Stimulated activated naive CD4-positive, alpha-beta T cell treated with Interleukin-2 at 50 U/mL for 16 hours (primary cell): Measurements from ENCODE around the gene BLMH.
"Not testable (repeated sequence)": the region's sequence is repeated elsewhere in the genome, so short reads cannot be mapped to it uniquely, and the experiment has no call there.

ENCODE experiments used
- DNase-seq: peaks from one replicate; lab custom pipeline; 2025; lab: John Stamatoyannopoulos, UW

Gene BLMH

GRCh38 chr17:30248786-30249185 lies 43.0 kb downstream of the BLMH start:
- DNase-seq = no peak

DNA sequence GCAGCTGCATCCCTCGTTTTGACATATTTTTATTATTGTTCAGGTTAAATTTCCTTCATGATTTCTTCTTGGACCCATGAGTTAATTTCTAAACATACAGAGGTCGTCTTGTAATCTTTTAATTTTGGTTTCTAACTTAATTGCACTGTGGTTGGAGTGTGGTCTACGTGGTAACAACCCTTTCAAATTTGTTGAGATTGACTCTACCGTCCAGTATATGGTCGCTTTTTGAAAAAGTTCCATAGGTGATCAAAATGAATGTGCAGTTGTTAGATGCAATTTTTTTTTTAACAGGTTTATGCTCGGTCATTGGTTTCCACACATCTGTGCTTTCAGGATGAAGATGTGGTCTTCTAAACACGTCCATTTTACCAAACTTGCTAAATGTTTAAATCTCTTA lies 45.3 kb downstream of the BLMH start:
- DNase-seq = no peak

DNA sequence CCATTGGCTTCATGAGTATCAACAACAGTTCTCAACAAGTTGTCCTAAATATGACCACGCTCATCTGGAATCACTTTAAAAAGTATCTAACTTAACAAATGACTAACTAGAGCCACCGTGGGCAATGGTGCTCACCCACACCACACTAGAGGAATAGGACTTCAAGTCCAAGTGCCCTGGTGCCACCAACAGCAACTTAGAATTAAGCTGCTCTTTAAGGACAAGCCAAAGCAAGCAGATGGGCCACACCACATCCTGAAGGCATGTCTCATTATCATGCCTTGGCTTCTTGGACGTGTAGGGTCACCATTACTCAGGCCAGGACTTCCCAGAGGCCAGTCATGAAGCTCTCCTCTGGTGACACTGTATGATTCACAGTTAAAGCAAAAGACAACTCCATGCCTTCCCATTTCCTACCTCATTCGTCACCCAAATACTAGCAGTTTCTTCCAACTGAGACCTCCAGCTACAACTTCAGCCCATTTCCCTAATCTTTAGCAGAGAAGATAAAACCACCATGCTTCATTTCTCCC lies 46.8 kb downstream of the BLMH start:
- no peak for DNase-seq

GRCh38 chr17:30243568-30243967 lies 48.2 kb downstream of the BLMH start:
- DNase-seq = no peak

- DNase-seq = no peak
These were observed 48.7 kb downstream of the BLMH start for GRCh38 chr17:30243002-30243401.

- no peak for DNase-seq
These were observed 50.7 kb downstream of the BLMH start for GRCh38 chr17:30241051-30241450.

DNA sequence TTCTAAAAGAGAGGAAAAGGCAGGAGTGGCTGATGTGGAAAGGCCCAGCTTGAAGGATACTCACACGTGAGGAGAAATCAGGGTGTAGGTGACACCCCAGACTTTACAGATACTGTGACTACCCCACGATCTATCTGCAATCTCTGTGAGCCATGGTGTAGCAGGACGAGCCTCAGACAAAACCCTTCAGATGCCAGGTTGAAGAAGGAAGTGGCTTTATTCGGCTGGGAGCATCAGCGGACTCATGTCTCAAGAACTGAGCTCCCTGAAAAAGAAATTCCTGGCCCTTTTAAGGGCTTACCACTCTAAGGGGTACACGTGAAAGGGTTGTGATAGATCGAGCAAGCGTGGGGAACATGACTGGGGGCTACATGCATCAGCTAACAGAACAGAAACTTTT lies 51.6 kb downstream of the BLMH start:
- DNase-seq = no peak

DNA sequence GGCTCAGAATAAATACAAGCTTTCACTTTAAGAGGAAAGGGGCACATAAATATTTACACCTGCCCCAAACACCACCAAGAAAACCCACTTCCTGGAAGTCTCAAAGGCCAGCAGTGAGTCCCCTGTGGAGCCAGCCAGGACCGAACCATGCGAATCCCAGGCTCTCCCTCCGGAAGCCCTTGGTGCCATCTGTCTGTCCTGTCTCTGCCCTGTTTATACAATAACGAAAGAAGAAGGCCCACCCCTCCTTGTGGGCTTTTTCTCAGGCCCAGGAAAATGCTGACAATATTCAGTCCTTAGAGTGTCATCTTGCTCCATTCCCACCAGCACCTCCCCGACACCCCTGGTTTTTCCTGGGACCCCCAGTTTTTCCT lies 52.7 kb downstream of the BLMH start:
- DNase-seq = no peak

GRCh38 chr17:30238387-30239088 lies 53.2 kb downstream of the BLMH start:
- DNase-seq = no peak

DNA sequence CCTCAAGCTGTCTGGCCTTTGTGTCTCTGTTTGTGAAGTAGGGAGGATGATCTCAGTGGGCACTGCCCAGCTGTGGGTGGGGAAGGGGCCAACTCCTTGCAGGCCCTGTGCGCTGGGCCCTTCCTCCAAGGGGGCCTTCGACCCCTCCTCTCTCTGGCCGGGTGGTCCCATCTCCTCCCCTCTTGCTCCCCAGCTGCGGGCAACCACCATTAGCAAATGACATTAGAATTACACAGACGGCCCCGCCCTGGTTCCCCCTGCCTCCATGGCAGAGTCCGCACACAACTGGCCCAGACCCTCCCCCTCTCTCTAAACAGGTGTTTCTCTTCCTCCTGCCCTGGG lies 53.8 kb downstream of the BLMH start:
- DNase-seq = no peak

DNA sequence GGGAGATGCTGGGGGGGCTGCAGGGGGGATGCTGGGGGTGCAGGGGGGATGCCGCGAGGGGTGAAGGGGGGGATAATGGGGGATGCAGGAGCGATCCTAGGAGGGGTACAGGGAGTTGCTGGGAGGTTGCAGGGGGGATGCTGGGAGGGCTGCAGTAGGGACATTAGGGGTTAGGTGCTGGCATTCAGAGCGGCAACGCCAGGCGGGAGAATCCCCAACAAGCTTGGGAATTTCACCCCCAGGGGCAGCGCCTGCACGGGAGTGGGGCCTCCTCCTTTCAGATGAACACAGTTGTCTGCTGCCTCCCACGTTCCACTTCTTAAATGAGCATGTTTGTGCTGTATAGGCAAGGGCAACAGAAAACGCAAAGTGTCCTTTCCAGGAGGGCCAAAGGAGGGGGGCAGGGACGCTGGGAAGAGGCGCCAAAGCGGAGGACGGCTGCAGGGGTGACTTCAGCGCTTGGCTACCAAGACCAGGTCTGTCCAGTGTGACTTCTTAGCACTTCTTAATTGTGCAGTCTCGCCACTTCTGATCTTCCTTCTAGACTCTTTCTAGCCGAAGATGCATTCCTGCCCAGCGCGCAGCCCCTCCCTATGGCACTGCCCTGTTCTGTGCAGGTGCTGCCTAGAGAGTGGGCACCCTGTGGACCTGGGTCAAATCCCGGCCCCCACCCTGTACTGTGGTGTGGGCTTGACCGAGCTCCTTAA lies 54.3 kb downstream of the BLMH start:
- DNase-seq = no peak

DNA sequence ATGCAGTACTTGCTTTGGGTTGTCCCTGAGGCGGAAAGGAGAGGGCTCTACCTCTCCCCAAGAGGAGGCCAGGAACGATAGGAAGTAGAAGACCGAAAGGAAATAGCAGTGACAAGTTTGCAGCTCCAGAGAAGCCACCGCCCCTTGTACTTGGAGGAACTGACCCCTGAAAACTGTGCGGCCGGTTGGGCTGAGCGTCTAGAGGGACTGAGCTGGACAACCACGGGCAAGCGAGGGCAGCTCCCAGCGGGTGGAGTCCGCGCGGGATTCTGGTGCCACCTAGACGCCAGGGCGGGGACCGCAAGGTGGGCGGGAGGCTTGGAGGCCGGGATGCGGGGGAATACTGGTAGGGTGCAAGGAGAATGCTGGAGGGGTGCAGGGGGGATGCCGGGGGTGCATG lies 55.0 kb downstream of the BLMH start:
- no peak for DNase-seq

DNA sequence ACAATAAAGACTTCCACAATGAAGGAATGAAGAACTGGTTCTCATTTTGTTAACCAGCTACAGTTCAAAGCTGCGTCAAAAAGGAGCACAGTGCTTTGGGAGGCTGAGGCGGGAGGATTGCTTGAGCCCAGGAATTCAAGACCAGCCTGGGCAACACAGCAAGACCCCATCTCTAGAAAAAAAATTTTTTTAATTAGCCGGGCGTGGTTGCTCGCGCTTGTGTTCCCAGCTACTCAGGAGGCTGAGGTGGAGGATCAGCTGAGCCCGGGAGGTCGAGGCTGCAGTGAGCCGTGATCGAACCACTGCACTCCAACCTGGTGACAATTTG lies 55.5 kb downstream of the BLMH start:
- no peak for DNase-seq

DNA sequence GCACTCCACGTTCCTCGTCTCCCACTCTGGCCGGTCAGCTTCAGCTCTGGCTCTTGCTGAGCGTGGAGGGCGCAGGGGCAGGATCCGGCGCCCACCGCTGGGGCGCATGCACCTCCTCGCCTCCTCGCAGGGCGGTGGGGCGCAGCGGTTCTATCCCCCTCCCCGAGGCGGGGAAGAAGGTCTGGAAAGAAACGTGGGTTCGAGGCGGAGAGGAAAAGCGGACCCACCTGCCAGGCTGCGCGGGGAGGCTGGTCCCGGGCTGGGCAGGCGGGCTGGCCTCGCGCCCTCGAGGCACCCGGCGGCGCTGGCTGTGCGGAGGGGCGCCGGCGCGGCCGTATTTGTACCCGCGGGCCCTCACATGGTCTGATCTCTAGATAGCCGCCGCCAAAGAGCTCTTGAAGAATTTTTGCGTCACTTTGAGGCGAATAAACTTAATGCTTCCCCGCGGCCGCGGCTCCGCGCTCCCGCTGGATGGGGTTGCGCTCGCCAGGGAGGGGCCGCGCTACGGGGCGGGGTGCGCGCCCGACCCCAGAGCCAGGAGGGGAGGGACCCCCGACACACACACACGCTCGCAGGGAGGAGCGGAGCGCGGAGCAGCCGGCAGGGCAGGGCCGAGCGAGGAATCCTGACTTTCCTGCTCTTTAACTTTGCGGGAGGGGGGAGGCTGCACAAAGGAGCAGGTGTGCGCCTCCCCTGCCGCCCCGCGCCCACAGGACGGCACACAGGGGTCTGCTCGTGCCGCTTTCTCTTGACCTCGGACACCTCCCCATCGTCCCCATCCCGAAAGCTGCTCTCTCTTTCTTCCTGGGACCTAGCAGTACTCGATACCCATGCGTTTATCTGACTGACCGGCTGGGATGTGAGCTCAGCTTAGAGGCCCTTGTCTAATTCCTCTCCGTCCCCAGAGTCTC lies 56.1 kb downstream of the BLMH start, which contains the start of gene SLC6A4:
Gene SLC6A4, minus strand, starts transcription at position 312 of the 911 bp plus-strand sequence. CDS start 13,739 bp downstream, outside the sequence.
- no peak for DNase-seq

GRCh38 chr17:30234964-30235363 lies 56.8 kb downstream of the BLMH start:
- no peak for DNase-seq

GRCh38 chr17:30234296-30234695 lies 57.4 kb downstream of the BLMH start:
- DNase-seq = no peak

GRCh38 chr17:30232824-30233427 lies 58.8 kb downstream of the BLMH start:
- no peak for DNase-seq

GRCh38 chr17:30232015-30232823 lies 59.5 kb downstream of the BLMH start:
- DNase-seq = no peak

DNA sequence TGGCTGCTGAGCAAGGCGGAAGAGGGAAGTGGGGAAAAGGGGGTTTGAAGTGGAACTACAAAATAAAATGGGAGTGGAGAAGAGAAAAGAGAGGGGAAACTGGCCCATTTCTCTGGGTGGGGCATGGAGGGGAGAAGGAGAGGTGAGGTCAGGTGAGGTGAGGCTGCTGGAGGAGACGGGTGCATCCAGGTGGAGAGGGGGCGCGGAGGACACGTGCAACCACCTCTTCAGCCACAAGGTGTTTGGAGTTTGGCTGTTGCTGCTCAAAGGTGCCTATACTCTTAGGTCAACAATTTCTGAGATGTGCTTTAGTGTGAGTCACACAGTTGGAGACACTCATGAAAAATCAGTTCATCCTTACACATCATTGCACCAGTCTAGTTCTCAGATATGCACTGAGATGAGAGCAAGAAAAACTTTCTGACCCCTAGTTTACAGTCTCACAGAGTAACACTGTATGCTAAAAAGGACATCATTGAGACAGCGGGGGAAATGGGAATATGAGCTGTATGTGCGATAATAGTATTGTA lies 61.1 kb downstream of the BLMH start:
- no peak for DNase-seq

DNA sequence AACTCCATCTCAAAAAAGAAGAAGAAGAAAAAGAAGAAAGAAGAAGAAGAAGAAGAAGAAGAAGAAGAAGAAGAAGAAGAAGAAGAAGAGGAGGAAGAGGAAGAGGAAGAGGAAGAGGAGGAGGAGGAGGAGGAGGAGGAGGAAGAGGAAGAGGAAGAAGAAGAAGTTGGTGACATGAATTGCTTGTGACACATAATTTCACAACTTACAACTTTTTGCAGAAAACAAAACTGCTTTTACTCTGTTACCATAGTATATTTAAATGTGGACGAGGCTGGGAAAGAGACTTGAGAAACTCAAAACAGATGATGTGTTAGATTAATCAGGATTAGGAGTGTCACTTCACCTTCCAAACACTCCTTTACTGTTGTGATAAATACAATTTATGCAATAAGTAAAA lies 61.7 kb downstream of the BLMH start:
- not testable (repeated sequence) for DNase-seq

- no peak for DNase-seq
These were observed 62.7 kb downstream of the BLMH start for GRCh38 chr17:30229012-30229411.
